Measurements from ENCODE around the gene TMEM42.

Gene TMEM42

DNA sequence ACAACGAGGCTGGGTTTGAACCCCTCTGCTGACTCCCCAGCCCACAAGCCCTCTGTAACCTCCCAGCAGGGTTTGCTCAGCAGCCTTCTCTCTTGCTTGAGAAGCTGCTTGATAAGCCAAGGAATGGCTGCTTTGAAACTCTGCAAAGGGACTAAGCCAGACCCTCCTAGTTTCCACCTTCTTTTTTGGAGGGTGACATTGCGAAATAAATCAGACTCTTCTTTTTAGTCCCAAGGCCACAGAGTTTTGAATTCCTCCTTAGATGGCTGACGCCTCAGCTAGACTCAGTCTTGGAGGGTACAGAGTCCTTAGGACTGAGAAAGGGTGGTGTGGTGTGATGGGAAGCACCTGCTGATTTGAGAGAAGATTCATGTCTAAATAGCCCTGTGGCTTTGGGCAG is 13.9 kb downstream of the TMEM42 start:
- TF ChIP-seq, protein P1, sequence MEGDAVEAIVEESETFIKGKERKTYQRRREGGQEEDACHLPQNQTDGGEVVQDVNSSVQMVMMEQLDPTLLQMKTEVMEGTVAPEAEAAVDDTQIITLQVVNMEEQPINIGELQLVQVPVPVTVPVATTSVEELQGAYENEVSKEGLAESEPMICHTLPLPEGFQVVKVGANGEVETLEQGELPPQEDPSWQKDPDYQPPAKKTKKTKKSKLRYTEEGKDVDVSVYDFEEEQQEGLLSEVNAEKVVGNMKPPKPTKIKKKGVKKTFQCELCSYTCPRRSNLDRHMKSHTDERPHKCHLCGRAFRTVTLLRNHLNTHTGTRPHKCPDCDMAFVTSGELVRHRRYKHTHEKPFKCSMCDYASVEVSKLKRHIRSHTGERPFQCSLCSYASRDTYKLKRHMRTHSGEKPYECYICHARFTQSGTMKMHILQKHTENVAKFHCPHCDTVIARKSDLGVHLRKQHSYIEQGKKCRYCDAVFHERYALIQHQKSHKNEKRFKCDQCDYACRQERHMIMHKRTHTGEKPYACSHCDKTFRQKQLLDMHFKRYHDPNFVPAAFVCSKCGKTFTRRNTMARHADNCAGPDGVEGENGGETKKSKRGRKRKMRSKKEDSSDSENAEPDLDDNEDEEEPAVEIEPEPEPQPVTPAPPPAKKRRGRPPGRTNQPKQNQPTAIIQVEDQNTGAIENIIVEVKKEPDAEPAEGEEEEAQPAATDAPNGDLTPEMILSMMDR (IDR thresholded peaks at IDR 0.05; ENCODE audit: borderline replicate concordance, insufficient read depth, low read depth, low read length), result no peak
- no peak overlapping the region for H3K4me3 ChIP-seq (ENCODE audit: low read depth, low read length)

DNA sequence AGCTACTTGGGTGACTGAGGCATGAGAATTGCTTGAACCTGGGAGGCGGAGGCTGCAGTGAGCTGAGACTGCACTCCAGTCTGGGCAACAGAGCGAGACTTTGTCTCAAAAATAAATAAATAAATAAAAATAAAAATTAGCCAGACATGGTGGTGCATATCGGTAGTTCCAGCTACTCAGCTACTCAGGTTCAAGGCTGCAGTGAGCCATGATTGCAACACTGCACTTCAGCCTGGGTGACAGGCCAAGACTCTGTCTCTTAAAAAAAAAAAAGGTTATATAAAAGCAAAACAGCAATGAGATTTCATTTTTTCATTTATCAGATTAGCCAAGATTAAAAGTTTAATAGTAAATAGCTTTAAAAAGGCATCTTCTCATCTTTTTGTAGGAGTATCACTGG is 15.6 kb downstream of the TMEM42 start:
- no peak overlapping the region for H3K4me3 ChIP-seq (ENCODE audit: low read depth, low read length)
- TF ChIP-seq, protein P1 (IDR thresholded peaks at IDR 0.05; ENCODE audit: borderline replicate concordance, insufficient read depth, low read depth, low read length), result no peak

DNA sequence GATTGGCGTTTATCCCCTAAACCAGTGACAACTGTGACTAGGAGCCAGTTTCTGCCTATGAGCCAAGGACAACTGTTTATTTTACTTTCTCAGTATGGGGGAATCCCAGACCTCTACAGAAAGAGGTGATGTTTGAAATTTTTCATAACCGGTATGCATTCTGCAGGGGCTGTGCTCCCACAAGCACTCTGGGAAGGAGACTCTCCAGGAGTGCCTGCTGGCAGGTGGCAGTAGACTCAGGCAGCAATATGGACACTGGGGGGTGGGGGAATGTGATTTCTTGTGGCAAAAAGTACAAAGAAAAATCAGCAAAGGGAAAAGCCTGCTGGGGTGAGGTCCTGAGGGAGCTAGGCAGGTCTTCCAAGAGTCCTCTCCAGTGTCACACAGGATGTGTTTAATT is 18.6 kb downstream of the TMEM42 start:
- TF ChIP-seq, protein P1 (IDR thresholded peaks at IDR 0.05; ENCODE audit: borderline replicate concordance, insufficient read depth, low read depth, low read length), result no peak
- H3K4me3 ChIP-seq (ENCODE audit: low read depth, low read length), result no peak overlapping the region

DNA sequence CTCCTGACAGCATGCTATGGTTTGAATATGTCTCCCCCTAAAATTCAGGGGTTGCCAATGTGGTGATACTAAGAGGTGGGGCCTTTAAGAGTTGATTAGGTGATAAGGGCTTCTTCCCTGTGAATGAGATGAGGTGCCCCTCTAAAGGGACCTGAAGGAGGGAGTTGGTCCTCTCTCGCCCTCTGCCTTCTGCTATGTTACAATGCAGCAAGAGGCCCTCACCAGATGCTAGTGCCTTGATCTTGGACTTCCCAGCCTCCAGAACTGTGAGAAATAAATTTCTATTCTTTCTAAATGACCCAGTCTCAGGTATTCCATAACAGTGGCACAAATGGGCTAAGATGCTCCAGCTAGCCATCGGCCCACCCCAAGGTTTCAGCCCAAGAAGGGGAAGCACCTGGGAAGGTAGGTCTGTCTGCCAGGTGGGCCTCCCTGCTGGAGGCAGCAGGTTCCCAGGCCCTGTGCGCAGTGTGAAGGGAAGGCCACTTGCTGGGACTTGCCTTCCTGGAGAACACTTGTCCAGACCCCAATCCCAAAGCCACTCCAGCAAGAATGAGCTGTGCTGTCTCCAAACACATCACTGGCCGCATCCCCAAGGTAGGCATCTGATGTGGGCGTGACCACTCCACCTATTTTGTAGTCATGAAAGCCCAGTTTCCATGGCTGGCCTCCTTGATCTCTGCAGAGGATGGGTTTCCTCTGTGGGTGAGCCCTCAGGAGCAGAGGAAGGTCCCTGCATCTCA is 21.7 kb downstream of the TMEM42 start:
- no peak overlapping the region for H3K4me3 ChIP-seq (ENCODE audit: low read depth, low read length)
- TF ChIP-seq, protein P1 (IDR thresholded peaks at IDR 0.05; ENCODE audit: borderline replicate concordance, insufficient read depth, low read depth, low read length), result no peak

DNA sequence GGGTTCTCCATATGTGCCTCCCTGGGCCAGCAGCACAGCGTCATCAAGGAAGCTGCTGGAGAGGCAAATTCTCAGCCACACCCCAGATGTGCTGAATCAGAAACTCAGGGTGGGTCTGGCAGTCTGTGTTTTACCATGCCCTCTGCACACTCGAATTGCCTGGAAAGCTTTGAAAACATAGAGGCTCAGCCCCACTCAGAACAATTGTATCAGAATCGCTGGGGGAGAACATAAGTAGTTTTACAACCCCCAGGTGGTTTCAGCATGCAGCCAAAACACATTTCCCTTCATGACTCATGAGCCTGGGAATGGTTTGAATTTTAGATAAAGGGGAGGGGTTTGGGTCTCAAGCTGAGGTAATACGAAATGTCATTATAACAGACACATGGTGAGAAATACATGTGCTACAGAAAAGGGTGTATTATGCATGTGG is 22.3 kb downstream of the TMEM42 start:
- TF ChIP-seq, protein P1 (IDR thresholded peaks at IDR 0.05; ENCODE audit: borderline replicate concordance, insufficient read depth, low read depth, low read length), result no peak
- H3K4me3 ChIP-seq (ENCODE audit: low read depth, low read length), result no peak overlapping the region

DNA sequence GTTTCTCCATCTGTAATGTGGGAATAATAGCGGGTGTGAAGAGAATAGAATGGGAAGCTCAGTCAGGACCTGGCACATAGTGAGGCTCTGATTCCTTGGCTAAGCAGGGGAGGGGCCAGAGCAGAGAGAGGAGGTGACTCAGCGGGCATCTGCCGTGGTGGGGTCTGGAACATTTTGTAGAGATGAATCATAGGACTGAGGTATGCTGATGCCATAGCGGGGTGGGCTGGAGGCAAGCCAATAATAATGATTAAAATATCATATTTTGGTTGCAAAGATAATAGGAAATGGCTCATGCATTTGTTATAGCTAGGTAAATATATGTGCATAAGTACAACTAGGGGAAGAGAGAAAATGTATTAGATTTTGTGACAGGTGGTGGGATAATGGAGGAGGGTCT is 23.9 kb downstream of the TMEM42 start:
- TF ChIP-seq, protein P1 (IDR thresholded peaks at IDR 0.05; ENCODE audit: borderline replicate concordance, insufficient read depth, low read depth, low read length), result no peak
- no peak overlapping the region for H3K4me3 ChIP-seq (ENCODE audit: low read depth, low read length)

DNA sequence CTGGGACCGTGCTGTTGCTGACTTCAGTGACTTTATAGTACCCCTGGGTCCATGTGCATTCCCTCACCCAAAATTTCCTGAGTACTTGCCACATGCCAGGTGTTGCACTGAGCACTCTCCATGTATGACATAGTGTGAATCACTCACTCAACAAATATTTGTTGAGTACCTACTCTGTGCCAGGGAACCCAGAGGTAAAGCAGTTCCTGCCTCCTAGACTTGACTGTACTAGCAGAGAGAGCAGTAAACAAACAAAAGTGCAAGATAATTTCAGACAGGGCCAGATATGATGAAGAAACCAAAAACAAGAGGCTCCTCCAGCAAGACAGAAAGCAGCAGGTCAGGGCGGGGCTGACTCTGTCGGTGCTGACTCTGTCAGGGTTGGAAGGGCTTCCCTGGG is 24.8 kb downstream of the TMEM42 start:
- TF ChIP-seq, protein P1 (IDR thresholded peaks at IDR 0.05; ENCODE audit: borderline replicate concordance, insufficient read depth, low read depth, low read length), result no peak
- H3K4me3 ChIP-seq (ENCODE audit: low read depth, low read length), result no peak overlapping the region
